GM18499 (cell line): ENCODE measurements around the gene UQCR11.

Source experiments
- ATAC-seq: cut with Tn5 transposase; IDR thresholded peaks from one replicate; pipeline ENCODE4 v1.9.1; 2021; ENCODE audit warnings: moderate number of reproducible peaks; ENCODE audit not compliant: insufficient read depth, unreplicated experiment

UQCR11 gene

DNA sequence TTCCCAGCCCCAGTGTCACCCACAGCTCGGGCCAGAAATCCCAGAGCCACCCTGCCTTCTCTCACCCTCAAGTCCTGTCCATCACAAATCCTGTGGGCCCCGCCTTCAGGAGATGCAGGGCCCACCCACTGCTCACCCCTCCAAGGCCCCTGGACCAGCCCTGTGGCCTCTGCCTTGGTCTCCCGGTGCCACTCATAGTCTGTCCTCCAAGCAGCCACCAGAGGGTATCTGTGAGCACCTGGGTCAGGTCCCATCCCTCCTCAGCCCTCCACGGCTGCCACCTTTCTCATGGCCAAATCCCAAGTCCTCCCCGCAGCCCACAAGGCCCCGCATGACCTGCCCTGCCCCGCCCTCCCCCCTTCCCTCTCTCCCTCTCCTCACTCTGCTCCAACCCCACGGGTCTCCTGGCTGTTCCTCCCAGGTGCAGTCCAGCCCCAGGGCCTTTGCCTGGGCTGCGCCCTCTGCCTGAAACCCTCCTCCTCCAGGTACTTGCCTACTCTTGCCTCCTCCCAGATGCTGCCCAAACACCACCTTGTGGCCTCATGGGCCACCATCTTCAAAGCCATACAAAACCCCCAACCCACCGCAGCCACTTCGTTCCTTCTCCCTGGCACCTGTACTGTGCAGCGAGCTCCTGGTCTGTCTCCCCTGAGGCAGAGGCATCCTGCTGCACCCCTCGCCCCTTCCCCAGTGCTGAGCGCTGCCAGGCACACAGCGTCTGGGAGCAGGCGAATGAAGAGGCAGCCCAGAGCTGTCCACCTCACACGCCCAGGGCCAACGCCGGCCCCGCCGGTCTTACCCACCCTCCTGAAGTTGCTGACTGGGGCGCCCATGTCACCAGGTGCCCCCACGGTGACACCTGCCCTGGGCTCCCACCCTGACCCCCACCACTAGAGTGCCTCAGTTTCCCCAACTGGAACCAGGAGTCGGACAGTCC is 13.2 kb upstream of the UQCR11 start:
- ATAC-seq = no peak

DNA sequence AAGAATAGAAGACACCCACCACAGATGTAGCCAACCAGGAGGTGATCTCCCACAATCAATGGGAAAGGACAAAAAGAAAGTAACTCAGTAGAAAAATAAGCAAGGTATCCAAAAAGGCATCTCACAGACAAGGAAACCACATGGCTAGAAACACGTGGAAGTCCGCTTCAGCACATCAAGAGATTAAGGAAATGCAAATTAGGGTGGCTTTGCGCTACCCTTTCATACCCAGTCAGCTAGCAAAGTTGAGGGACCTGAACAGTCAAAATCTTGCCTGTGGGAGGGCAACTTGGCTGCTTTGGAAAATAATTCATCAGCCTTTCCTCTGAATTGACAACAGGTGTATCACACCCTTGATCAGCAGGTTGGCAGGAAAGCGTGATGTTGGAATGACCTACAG is 11.6 kb upstream of the UQCR11 start:
- no peak for ATAC-seq

DNA sequence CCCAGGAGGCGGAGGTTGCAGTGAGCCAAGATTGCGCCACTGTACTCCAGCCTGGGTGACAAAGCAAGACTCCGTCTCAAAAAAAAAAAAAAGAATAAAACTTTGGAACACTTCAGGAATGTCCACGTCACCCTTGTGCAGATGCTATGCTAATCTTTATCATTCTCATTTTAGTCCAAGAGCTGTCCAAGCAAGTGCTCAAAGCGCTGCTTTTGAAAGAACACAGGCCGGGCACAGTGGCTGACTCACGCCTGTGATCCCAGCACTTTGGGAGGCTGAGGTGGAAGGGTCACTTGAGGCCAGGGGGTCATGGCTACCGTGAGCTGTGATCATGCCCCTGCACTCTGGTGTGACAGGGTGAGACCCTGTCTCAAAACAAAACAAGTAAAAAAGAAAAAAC is 11.1 kb upstream of the UQCR11 start:
- no peak for ATAC-seq

DNA sequence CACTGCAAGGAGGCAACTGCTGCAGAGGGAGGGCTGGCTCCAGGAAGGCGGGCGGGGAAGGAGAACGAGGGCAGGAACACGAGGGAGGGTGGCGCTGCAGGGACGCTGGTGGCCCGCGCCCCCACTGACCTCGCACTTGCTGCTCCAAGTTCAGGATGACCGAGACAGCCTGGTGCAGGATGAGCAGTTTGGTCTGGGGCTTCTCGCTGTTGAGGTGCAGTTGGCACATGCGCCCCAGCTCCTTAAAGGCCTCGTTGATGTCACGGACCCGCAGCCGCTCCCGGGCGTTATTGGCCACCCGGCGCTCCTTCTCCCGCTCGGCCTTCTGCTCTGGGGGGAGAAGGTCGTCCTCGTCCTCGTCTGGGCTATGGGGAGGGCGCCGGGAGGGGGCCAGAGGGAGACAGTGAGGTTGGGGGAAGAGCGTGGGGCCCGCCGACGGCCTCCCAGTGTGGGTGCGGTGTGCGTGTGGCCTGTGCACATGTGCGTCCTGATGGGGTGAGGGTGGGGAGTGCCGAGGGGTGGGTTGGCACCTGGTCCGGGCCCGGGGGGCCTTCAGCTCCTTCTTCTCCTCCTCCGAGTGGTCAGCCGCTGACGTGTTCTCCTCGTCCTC is 10.0 kb upstream of the UQCR11 start:
- ATAC-seq = no peak

DNA sequence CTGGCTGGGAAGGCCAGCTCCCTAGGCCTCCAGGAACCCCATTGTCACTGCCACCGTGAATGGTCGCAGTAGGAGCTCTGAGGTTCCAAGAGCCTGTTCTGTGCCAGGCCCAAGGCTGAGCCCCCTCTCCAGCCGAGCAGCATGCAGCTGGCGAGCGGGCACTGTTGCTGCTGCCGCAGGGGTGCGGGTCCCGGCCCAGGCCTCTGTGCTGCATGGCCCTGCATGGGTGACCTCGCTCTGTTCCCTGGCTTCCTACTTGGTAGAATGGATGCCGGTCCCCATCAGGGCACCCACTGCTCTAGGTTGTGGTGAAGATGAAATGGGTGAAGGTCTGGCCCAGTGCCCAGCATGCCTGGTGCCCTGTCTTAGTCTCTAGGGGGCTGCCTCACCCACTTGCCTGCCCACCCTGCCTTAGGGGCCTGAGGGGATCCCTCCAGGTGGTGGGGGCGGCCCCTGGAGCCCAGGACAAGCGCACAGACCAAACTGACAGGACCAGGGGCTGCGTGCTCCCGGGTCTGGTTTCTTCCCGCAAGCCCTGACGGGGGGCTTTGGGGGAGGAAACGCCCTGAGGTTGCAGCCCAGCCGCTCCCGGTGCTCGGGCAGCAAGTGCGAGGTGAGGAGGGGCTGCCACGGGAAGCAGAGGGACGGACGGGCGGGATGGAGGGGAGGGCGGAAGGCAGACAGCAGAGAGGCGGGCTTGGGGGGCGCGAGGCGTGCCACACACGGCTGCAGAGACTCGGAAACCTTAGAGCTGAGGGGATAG is 8.7 kb upstream of the UQCR11 start:
- ATAC-seq = no peak

DNA sequence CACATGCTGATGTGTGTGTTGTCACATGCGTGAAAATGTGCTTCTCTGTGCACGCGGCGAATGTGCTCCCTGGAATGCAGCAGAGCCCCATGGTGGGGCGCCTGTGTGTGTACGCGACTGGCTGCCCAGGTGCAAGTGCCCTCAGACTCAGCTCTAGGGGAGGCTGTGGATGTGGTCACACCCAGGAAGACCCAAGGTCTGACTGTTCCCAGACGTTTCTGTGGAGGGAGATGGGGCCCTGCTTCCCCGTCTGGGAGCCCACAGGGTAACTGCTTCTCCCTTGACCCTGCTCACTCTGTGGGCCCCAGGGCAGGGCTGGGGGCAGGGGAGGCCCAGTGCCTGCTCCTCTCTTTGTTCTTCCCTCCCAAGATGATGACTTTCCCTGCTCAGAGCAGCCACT is 7.9 kb upstream of the UQCR11 start:
- no peak for ATAC-seq

DNA sequence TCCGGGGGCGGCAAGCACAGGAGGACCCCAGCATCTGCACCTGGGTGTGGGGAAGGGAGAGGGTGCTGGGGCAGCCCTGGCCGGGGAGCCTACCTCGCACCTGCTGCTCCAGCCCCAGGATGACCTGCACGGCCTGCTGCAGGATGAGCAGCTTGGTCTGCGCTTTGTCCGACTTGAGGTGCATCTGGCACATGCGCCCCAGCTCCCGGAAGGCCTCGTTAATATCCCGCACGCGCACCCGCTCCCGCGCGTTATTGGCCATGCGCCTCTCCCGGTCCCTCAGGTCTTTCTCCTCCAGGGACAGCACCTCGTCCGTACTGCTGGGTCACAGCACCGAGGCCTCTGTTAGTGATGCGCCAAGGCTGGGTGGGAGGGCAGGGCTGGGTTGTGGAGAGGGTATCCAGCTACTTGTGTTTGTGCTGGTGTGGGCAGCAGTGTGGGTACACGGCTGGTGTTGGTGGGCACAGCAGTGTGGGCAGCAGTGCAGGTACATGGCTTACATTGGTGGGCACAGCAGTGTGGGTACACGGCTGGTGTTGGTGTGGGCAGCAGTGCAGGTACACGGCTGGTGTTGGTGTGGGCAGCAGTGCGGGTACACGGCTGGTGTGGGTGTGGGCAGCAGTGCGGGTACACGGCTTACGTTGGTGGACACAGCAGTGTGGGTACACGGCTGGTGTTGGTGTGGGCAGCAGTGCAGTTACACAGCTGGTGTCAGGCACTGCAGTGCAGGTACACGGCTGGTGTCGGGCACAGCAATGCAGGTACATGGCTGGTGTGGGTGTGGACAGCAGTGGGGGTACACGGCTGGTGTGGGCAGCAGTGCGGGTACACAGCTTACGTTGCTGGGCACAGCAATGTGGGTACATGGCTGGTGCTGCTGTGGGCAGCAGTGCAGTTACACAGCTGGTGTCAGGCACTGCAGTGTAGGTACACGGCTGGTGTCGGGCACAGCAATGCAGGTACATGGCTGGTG is 7.1 kb upstream of the UQCR11 start:
- ATAC-seq = no peak

DNA sequence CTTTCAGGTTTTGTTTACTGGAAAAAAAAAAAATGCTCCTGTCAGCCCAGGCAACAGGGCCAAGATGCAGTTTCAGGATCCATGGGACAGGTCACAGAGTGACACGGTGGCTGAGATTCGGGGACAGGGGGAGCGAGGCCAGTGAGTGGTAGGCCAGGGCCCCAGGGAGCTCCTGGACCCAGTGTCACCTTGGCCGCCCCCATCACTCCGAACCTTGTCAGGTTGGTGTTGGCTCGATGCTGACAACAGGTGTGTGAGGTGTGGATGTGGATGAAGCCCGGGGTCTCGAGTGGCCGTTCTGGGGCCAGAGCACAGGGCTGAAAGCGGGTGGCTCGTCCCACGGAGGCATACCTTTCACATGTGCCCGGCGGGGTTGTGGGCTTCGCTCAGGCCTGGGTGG is 6.1 kb upstream of the UQCR11 start:
- ATAC-seq = no peak

DNA sequence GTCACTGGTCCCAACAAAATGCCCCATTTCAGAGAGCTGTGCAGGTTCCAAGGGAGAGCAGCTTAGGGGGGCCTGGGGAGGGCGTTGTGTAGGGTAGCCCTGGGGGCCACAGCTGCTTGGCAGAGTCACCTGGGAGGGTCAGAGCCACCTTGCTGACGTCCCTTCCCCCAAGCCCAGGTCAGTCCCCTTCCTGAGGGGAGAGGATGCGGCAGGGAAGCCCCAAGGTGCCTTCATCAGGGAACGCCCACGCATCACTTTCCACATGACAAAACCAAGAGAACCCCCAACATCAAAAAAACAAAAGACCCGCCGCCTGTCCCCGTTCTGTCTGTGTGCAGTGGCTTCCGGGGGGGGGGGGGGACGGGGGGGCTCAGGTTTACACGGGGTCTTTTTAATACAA is 5.3 kb upstream of the UQCR11 start:
- ATAC-seq = no peak

DNA sequence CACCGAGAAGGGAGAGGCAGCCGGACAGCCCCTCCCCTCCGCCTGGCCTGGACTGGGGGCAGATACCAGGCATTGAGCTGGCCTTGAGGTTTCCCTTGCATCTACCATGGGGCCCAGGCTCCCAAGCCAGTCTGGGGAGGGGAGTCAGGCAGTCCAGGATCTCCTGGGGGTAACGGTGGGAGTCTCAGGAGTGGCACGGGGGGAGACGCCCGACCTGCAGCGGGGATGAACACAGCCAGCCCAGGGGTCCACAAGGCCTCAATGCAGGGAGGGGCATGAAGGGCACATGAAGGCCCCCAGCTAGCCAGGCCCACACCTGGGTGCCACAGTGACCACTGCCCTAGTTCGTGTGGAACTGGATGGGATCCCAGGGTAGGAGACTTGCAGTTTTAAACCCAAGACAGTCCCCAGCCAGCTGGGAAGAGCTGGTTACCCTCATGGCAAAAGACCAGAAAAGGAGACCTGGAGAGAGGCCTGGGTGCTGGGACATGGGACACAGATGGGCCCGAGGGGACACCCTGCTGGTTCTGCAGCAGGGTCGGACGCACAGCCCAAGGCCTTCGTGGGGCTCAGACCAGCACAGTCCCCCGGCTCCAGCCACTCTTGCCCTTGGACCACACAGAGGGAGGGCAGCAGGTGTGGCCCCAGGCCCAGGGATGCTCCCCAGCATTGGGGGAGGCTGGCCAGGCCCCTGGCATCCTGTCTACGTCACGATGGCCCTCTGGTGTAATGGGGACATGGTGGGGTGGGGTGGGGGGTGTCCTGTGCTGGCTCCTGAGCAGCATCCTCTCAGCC is 4.6 kb upstream of the UQCR11 start:
- ATAC-seq = no peak

DNA sequence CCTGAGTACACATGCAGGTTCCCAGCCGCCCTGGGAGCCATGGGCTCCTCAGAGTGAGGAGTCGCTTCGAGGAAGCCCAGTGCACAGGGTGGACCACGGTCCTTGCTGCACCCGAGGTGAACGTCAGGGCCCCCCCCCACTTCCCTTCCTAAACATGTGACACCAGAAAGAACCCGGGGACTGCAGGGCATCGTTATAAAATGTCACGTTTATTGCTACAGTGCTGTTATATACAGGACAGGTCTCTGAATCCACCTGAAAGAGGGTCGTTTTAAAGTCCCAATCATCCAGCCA is 3.8 kb upstream of the UQCR11 start:
- no peak for ATAC-seq

DNA sequence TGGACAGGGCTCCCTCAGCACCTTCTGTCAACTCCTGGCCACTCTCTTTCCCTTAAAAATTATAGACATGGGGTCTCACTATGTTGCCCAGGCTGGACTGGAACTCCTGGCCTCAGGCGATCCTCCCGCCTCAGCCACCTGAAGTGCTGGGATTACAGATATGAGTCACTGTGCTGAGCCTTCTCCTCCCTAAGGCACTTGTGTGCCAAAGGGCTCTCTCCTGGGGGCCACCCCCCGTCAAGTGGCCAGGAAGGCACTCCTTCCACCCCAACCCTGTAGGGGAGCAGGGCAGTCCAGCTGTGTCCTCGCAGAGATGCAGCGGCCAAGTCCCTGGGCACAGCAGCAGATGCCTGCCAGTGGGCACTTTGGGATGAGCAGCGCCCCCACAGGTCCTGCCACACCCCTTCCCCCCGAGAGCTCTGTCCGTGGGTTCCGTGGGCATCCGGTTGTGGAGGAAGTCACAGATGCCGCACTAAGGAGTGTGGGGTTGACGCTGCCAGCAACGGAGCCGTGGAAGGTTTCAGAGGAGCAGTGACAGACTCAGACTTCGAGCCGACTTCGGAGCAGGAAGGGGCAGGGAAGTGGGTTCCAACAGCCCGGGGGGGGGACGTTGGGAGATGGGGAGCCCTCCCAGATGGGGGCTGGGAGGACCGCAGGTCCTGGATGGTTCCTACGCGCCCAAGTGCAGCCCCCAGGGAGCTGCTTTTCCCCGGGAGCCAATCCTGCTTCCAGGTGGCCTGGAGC is 3.3 kb upstream of the UQCR11 start:
- ATAC-seq = no peak

DNA sequence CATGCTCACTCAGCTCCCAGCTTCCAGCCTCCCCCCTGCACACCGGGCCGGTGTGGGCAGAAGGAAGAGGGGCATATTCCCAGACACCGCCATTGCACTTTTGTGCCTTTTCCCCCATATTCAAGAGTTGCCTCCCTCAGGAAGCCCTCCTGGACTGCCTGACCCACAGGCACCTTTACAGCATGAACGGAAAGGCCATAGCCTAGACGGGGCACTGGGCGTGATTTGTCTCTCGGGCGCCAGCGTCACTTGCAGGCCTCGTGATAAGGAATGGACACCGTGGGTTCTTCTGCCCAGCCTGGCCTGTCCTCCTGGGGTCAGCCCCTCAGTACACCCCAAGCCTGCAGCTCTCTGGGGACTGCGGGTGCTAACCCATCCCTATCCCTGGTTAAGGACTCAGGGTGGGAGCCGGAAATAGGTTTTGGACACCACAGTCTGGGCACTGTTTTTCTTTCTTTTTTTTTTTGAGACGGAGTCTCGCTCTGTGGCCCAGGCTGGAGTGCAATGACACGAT is 933 bp upstream of the UQCR11 start:
- no peak for ATAC-seq

DNA sequence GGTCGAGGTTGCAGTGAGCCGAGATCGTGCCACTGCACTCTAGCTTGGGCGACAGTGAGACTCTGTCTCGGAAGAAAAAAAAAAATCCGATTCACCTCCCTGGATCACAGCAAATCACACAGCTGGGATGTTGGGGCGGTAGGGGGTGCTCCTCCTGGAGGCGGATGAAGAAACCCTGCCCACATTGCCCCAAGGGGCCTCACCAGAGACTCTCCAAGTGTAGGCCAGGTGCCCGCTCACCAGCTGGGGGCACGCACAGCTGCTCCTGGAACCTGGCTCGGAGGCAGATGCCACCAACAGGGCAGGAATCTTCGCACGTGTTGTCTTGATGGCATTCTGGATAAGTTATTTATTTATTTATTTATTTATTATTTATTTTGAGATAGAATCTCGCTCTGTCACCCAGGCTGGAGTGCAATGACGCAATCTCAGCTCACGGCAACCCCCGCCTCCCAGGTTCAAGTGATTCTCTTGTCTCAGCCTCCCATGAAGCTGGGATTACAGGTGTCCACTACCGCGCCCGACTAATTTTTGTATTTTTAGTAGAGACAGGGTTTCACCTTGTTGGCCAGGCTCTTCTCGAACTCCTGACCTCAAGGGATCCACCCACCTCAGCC is 3.1 kb downstream of the UQCR11 start:
- no peak for ATAC-seq

DNA sequence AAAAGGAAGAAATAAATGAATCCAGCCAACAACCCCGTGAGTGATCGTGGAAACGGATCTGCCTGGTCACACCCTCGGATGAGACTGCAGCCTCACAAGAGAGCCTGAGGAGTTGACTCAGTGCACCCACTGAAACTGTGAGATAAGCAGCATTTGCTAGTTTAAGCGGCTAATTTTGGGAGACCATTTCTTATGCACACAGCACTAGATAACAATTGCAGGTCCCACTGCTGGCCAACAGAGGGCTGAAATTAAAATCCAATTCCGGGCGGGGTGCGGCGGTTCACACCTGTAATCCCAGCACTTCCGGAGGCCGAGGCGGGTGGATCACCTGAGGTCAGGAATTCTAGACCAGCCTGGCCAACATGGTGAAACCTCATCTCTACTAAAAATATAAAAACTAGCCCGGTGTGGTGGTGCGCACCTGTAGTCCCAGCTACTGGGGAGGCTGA is 3.6 kb downstream of the UQCR11 start:
- ATAC-seq = no peak

DNA sequence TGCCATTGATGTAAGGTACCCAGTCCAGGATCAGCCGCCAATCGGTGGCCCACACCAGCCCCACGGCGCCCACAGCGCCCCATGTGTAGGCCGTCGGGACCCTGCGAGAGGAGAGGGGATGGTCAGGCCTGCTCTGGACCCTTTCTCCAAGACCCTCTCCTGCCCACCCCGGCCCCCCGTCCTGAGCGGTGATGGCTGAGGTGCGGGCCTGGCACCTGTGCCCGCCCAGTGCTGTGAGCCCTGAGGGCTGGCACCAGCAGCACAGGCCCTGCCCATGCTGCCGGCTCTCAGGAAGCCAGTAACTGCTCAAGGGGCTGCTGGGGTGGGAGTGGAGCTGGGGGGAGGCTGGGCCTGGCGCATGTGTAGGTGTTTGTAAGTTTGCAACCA is 5.8 kb downstream of the UQCR11 start:
- no peak for ATAC-seq

DNA sequence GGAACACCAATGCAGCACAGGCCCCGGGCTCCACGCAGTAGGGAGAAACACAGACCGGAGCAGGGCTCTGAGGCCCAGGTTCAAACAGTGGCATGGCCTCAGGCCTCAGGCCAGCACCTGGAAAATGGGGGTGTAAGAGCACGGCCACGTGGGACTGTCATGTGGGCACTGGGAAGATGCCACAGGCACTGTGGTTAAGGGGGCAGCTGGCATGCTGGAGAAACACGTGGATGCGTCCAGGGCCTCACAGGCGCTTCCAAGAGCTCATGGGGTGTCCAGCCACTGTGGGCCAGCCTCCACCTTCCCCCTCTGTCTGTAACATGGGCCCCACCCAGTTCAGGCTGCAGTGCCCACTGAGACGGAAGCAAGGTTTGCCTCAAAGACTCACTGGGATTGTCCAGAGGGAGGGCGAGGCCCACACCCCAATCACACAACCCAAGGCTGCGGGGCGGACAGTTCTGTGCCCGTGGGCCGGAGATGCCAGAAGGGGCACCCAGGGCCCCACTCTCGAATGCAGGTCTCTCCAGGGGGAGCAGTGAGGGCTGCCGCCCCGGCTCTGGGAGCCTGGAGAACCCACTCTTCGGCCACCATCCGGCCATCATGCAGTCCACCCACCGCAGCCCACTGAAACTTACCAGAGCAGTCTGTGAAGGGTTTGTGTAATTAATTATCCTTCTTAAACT is 6.3 kb downstream of the UQCR11 start:
- no peak for ATAC-seq

DNA sequence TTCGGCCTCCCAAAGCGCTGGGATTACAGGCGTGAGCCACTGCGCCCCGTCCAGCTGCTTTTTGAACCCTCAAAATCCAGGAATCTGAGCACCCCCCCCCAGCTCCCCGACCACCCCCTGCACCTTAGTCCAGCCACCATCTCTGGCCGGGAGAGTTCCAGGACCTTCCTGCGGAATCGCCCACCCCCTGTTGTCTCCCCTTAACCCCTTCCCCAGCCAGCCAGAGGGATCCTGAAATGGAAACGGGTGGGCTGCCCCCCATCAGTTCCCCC is 11.8 kb downstream of the UQCR11 start:
- ATAC-seq = no peak
